Brain microvascular endothelial cell (primary cell): Measurements from ENCODE around the gene CETN3.

Experiments
- DNase-seq: peaks from one replicate; pipeline ENCODE4 v3.0.0-alpha.2; 2020
- H3K27ac ChIP-seq: fragments of 250-450 bp; sonication (Bioruptor Pico); 2 replicates; pipeline ENCODE4 v1.5.1; 2020; ENCODE audit warnings: mild to moderate bottlenecking, moderate library complexity
- H3K27me3 ChIP-seq: fragments of 250-450 bp; sonication (Bioruptor Pico); replicated peaks from 2 replicates; pipeline ENCODE4 v1.5.1; 2020; ENCODE audit warnings: mild to moderate bottlenecking
- H3K36me3 ChIP-seq: fragments of 250-450 bp; sonication (Bioruptor Pico); replicated peaks from 2 replicates; pipeline ENCODE4 v1.5.1; 2020; ENCODE audit warnings: mild to moderate bottlenecking
- H3K4me3 ChIP-seq: 2 replicates; pipeline ENCODE4 v1.5.1; 2011; ENCODE audit warnings: low read depth, mild to moderate bottlenecking, control low read depth, low read length, moderate library complexity
- CTCF ChIP-seq: IDR thresholded peaks from 2 replicates; pipeline ENCODE4 v1.5.1; 2011; ENCODE audit warnings: low read depth, mild to moderate bottlenecking, moderate library complexity, low read length, control low read depth, inconsistent platforms; ENCODE audit errors: missing control alignments
- in situ Hi-C: cut with HindIII; loops from 2 replicates; pipeline ENCODE4 v1.10.0; 2017; ENCODE audit warnings: low sequenced_read_pairs, low pct_ligation_motif_present

The CETN3 gene

GRCh38 chr5:90367879-90368278 is 41.7 kb downstream of the CETN3 start:
- Histone ChIP-seq H3K27me3 (no peaks in the 10 kb centered on the region), H3K36me3 (no peaks in the 10 kb centered on the region), H3K27ac (no peak overlapping the region), H3K4me3 (no peak overlapping the region)
- in situ Hi-C loops: no loop called here
- TF ChIP-seq CTCF: no peak
- no peak for DNase-seq

- Histone ChIP-seq H3K27me3 (no peaks in the 10 kb centered on the region), H3K4me3 (no peak overlapping the region), H3K27ac (no peak overlapping the region), H3K36me3 (no peaks in the 10 kb centered on the region)
- no peak for TF ChIP-seq CTCF
- in situ Hi-C loops: no loop called here
- DNase-seq: no peak
These were observed 42.6 kb downstream of the CETN3 start for GRCh38 chr5:90366948-90367347.

GRCh38 chr5:90365328-90365727 is 44.2 kb downstream of the CETN3 start:
- Histone ChIP-seq H3K36me3 (no peaks in the 10 kb centered on the region), H3K27ac (no peak overlapping the region), H3K4me3 (no peak overlapping the region), H3K27me3 (no peaks in the 10 kb centered on the region)
- no peak for DNase-seq
- in situ Hi-C loops: no loop called here
- no peak for TF ChIP-seq CTCF

GRCh38 chr5:90359073-90359920 is 50.3 kb downstream of the CETN3 start:
- no peaks in the 10 kb centered on the region for H3K36me3 ChIP-seq
- in situ Hi-C loops: no loop called here
- no peaks in the 10 kb centered on the region for H3K27me3 ChIP-seq

GRCh38 chr5:90356622-90357021 is 52.9 kb downstream of the CETN3 start:
- TF ChIP-seq CTCF: no peak
- DNase-seq: peak; percentile 5
- H3K36me3 ChIP-seq: no peaks in the 10 kb centered on the region
- no peak overlapping the region for H3K27ac ChIP-seq
- in situ Hi-C loops: no loop called here
- no peaks in the 10 kb centered on the region for H3K27me3 ChIP-seq
- no peak overlapping the region for H3K4me3 ChIP-seq

More at GRCh38 chr5:90359073-90359920, 50.3 kb downstream of the CETN3 start:
- DNase-seq: no peak
- no peak overlapping the region for H3K4me3 ChIP-seq
- H3K27ac ChIP-seq: no peak overlapping the region
- TF ChIP-seq CTCF: no peak

GRCh38 chr5:90356176-90356575 is 53.4 kb downstream of the CETN3 start:
- Histone ChIP-seq H3K27ac (no peak overlapping the region), H3K36me3 (no peaks in the 10 kb centered on the region), H3K27me3 (no peaks in the 10 kb centered on the region), H3K4me3 (no peak overlapping the region)
- in situ Hi-C loops: no loop called here
- no peak for DNase-seq
- no peak for TF ChIP-seq CTCF
